Measurements from ENCODE around the gene DUSP28. TPM values are rescaled to one million over a fixed set of nuclear protein-coding genes. Genes with fewer than 3 reads are reported as not detected.

DUSP28 gene
- total RNA-seq, 4 donors from 2014 or later: 6.3 to 10.4 (median 8.3) TPM

DNA sequence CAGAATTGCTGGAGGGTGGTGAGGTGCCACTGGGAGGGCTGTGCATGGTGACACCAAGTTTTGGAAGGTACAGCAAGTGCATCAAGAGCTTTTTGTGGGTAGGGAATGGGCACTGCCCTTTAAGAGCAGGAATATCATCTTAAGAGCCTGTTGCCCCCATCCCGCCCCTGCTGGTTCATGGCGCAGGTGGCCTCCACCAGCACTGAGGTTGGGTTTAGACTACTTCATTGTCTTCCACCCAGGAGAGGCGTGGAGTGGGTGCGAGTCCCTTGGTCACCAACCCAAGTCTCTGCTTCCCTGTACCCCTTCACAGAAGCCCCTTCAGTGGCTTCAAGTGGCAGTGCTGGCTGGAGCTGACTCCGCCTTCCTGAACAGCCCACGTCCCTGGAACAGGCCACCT lies 15.9 kb downstream of the DUSP28 start:
- TF ChIP-seq POLR2A (IDR thresholded peaks at IDR 0.05): no peak
- TF ChIP-seq POLR2AphosphoS5 (IDR thresholded peaks at IDR 0.05): no peak
- TF ChIP-seq, protein P1, sequence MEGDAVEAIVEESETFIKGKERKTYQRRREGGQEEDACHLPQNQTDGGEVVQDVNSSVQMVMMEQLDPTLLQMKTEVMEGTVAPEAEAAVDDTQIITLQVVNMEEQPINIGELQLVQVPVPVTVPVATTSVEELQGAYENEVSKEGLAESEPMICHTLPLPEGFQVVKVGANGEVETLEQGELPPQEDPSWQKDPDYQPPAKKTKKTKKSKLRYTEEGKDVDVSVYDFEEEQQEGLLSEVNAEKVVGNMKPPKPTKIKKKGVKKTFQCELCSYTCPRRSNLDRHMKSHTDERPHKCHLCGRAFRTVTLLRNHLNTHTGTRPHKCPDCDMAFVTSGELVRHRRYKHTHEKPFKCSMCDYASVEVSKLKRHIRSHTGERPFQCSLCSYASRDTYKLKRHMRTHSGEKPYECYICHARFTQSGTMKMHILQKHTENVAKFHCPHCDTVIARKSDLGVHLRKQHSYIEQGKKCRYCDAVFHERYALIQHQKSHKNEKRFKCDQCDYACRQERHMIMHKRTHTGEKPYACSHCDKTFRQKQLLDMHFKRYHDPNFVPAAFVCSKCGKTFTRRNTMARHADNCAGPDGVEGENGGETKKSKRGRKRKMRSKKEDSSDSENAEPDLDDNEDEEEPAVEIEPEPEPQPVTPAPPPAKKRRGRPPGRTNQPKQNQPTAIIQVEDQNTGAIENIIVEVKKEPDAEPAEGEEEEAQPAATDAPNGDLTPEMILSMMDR (IDR thresholded peaks at IDR 0.05): no peak
- no peak for TF ChIP-seq EP300 (IDR thresholded peaks at IDR 0.05)
- 79% methylated on average over 6 of the region's 6 CpGs for WGBS
- DNase-seq (ENCODE audit: low spot score in 2 of 2): no peak
- no peak overlapping the region for H3K27ac ChIP-seq
- peaks cover 71% of the 10 kb centered on the region for H3K36me3 ChIP-seq
- H3K9me3 ChIP-seq: no peaks in the 10 kb centered on the region
- H3K4me1 ChIP-seq: peaks cover 66% of the 10 kb centered on the region
- no peaks in the 10 kb centered on the region for H3K27me3 ChIP-seq
- H3K4me3 ChIP-seq: no peak overlapping the region

DNA sequence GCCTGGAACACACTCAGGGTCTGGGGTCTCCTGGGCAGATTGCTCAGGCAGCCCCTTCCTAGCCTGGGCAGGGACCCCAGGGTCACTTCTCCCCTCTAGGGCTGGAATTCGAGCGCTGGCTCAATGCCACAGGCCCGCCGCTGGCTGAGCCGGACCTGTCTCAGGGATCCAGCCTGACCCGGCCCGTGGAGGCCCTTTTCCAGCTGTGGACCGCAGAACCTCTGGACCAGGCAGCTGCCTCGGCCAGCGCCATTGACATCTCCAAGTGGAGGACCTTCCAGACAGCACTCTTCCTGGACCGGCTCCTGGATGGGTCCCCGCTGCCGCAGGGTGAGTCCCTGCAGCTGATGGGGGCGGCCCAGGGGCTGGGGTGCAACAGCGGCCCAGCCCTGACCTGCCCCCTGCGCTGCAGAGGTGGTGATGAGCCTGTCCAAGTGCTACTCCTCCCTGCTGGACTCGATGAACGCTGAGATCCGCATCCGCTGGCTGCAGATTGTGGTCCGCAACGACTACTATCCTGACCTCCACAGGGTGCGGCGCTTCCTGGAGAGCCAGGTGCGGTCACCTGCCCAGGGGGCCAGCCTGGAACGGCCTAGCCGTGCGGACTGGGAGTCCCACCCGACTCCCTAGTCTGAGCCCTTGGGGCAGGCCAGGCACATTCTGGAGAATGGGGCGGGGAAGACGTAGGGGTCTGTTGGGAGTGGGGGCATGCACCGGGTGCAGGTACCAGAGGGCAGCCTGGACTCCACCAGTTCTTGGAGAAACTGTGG lies 16.5 kb downstream of the DUSP28 start:
- no peaks in the 10 kb centered on the region for H3K9me3 ChIP-seq
- H3K27ac ChIP-seq: no peak overlapping the region
- H3K36me3 ChIP-seq: peaks cover 70% of the 10 kb centered on the region
- peaks cover 60% of the 10 kb centered on the region for H3K4me1 ChIP-seq
- no peak overlapping the region for H3K4me3 ChIP-seq
- 94% methylated on average over 15 of the region's 32 CpGs for WGBS
- no peak for DNase-seq (ENCODE audit: low spot score in 2 of 2)
- H3K27me3 ChIP-seq: no peaks in the 10 kb centered on the region
- TF ChIP-seq, protein P1 (IDR thresholded peaks at IDR 0.05): no peak
- TF ChIP-seq EP300 (IDR thresholded peaks at IDR 0.05): no peak
- no peak for TF ChIP-seq POLR2A (IDR thresholded peaks at IDR 0.05)
- no peak for TF ChIP-seq POLR2AphosphoS5 (IDR thresholded peaks at IDR 0.05)

DNA sequence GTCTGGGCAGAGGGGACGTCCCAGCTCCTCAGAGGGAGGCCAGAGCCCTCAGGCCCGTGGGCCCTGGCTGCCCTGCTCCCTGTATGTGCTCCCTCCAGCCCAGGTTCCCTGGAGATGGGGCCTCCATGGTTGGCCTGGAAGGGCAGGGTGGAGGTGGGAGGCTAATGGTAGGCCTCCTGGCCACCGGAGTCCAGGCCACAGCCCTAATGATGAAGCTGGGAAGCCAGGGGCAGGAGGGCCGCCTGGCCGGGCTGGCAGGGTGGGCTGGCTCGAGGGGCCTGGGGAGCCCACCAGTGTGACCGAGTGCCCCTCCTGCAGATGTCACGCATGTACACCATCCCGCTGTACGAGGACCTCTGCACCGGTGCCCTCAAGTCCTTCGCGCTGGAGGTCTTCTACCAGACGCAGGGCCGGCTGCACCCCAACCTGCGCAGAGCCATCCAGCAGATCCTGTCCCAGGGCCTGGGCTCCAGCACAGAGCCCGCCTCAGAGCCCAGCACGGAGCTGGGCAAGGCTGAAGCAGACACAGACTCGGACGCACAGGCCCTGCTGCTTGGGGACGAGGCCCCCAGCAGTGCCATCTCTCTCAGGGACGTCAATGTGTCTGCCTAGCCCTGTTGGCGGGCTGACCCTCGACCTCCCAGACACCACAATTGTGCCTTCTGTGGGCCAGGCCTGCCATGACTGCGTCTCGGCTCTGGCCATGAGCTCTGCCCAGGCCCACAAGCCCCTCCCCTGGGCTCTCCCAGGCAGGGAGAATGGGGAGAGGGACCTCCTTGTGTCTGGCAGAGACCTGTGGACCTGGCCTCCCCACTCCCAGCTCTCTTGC lies 17.3 kb downstream of the DUSP28 start:
- DNase-seq (ENCODE audit: low spot score in 2 of 2): no peak
- Histone ChIP-seq H3K27me3 (no peaks in the 10 kb centered on the region), H3K4me3 (no peak overlapping the region), H3K4me1 (peaks cover 57% of the 10 kb centered on the region), H3K36me3 (peaks cover 61% of the 10 kb centered on the region), H3K27ac (no peak overlapping the region), H3K9me3 (no peaks in the 10 kb centered on the region)
- TF ChIP-seq, protein P1 (IDR thresholded peaks at IDR 0.05): no peak
- no peak for TF ChIP-seq EP300 (IDR thresholded peaks at IDR 0.05)
- 87% methylated on average over 9 of the region's 26 CpGs for WGBS

DNA sequence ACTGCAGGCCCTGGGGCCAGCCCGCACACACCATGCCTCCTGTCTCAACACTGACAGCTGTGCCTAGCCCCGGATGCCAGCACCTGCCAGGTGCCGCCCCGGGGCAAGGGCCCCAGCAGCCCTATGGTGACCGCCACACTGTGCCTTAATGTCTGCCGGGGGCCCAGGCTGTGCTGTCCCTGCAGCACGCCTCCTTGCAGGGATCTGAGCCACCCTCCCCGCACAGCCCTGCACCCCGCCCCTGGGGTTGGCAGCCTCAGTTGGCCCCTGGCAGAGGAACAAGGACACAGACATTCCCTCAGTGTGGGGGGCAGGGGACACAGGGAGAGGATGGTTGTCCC lies 17.9 kb downstream of the DUSP28 start:
- Histone ChIP-seq H3K9me3 (no peaks in the 10 kb centered on the region), H3K36me3 (peaks cover 55% of the 10 kb centered on the region), H3K4me3 (no peak overlapping the region), H3K4me1 (peaks cover 57% of the 10 kb centered on the region), H3K27me3 (no peaks in the 10 kb centered on the region), H3K27ac (no peak overlapping the region)
- no peak for DNase-seq (ENCODE audit: low spot score in 2 of 2)
- 77% methylated on average over 9 of the region's 9 CpGs for WGBS
- TF ChIP-seq, protein P1 (IDR thresholded peaks at IDR 0.05): no peak
- TF ChIP-seq POLR2AphosphoS5 (IDR thresholded peaks at IDR 0.05): no peak
- TF ChIP-seq EP300 (IDR thresholded peaks at IDR 0.05): no peak
- no peak for TF ChIP-seq POLR2A (IDR thresholded peaks at IDR 0.05)

DNA sequence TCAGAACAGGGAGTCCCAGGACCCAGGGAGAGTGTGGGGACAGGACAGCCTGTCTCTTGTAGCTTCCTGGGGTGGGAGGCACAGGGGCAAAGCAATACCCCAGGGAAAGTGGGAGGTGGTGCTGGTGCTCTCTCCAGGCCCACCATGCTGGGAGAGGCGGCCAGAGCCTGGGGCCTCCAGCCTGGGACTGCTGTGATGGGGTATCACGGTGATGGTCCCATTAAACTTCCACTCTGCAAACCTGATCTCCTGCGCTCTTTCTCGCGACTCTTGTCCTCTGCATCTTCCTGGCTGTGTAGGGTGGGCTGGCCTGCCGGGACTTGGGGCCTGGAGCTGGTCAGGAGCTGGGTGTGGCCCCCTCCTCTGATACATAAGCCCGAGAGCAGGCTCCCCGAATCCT lies 18.3 kb downstream of the DUSP28 start:
- Histone ChIP-seq H3K4me1 (peaks cover 57% of the 10 kb centered on the region), H3K27ac (peak overlapping the region; percentile 78), H3K36me3 (peaks cover 51% of the 10 kb centered on the region), H3K9me3 (no peaks in the 10 kb centered on the region), H3K4me3 (no peak overlapping the region), H3K27me3 (no peaks in the 10 kb centered on the region)
- 89% methylated on average over 6 of the region's 8 CpGs for WGBS
- no peak for DNase-seq (ENCODE audit: low spot score in 2 of 2)
- no peak for TF ChIP-seq EP300 (IDR thresholded peaks at IDR 0.05)
- no peak for TF ChIP-seq POLR2AphosphoS5 (IDR thresholded peaks at IDR 0.05)
- no peak for TF ChIP-seq POLR2A (IDR thresholded peaks at IDR 0.05)
- TF ChIP-seq, protein P1 (IDR thresholded peaks at IDR 0.05): no peak
